Keratinocyte (primary cell): ENCODE measurements around the gene TJP3. TPM values are rescaled to one million over a fixed set of nuclear protein-coding genes. Genes with fewer than 3 reads are reported as not detected.

Experiments used
- DNase-seq: peaks from one replicate; pipeline ENCODE4 v3.0.0-alpha.2; 2011; ENCODE audit warnings: low read depth, missing footprints, low spot score
- FAIRE-seq: peaks from 2 replicates; lab custom pipeline; 2011; peaks lifted over from hg19 to GRCh38; lab: Jason Lieb, UNC
- H2AFZ ChIP-seq: 2 replicates; pipeline ENCODE4 v1.6.0; 2012; ENCODE audit warnings: low read length, control low read depth, inconsistent platforms; ENCODE audit not compliant: control insufficient read depth
- H3K27ac ChIP-seq: 2 replicates; pipeline ENCODE4 v1.5.1; 2011; ENCODE audit warnings: low read length; ENCODE audit not compliant: control insufficient read depth, insufficient read depth
- H3K27me3 ChIP-seq: 3 replicates; pipeline ENCODE4 v1.6.0; 2011; ENCODE audit warnings: low read length; ENCODE audit not compliant: control insufficient read depth, insufficient read depth; ENCODE audit errors: extremely low read depth
- H3K36me3 ChIP-seq, 2 experiments: 2 replicates in 1 of 2; 3 replicates in 1 of 2; pipeline ENCODE4 v1.5.1; 2011; ENCODE audit warnings: low read length in 2 of 2, mild to moderate bottlenecking in 1 of 2; ENCODE audit not compliant: control insufficient read depth in 2 of 2, insufficient read depth in 2 of 2; ENCODE audit errors: extremely low read depth in 1 of 2
- H3K4me1 ChIP-seq: 3 replicates; pipeline ENCODE4 v1.5.1; 2011; ENCODE audit warnings: low read length; ENCODE audit not compliant: control insufficient read depth, insufficient read depth; ENCODE audit errors: extremely low read depth
- H3K4me2 ChIP-seq: 3 replicates; pipeline ENCODE4 v1.6.0; 2011; ENCODE audit warnings: low read depth, low read length; ENCODE audit not compliant: control insufficient read depth, insufficient read depth; ENCODE audit errors: extremely low read depth
- H3K4me3 ChIP-seq, 3 experiments: fragments of 200-600 bp in 1 of 3; sonication (generic) in 1 of 3; 2 replicates in 2 of 3; 3 replicates in 1 of 3; pipeline ENCODE4 v1.5.1; 2011 to 2016; ENCODE audit warnings: low read length in 3 of 3, mild to moderate bottlenecking in 3 of 3, control low read depth in 2 of 3, inconsistent platforms in 1 of 3, low read depth in 1 of 3, mixed read lengths in 1 of 3, mixed run types in 1 of 3, moderate library complexity in 1 of 3; ENCODE audit not compliant: control insufficient read depth in 2 of 3, insufficient read depth in 2 of 3; ENCODE audit errors: extremely low read depth in 1 of 3
- H3K79me2 ChIP-seq: 2 replicates; pipeline ENCODE4 v1.6.0; 2012; ENCODE audit warnings: low read length; ENCODE audit not compliant: control insufficient read depth, insufficient read depth
- H3K9ac ChIP-seq: 3 replicates; pipeline ENCODE4 v1.6.0; 2011; ENCODE audit warnings: low read length; ENCODE audit not compliant: control insufficient read depth, insufficient read depth; ENCODE audit errors: extremely low read depth
- H3K9me1 ChIP-seq: 3 replicates; pipeline ENCODE4 v1.6.0; 2011; ENCODE audit warnings: low read length; ENCODE audit not compliant: control insufficient read depth, insufficient read depth; ENCODE audit errors: extremely low read depth
- H3K9me3 ChIP-seq: 2 replicates; pipeline ENCODE4 v1.5.1; 2012; ENCODE audit warnings: low read depth, low read length; ENCODE audit not compliant: control insufficient read depth
- H4K20me1 ChIP-seq: 3 replicates; pipeline ENCODE4 v1.6.0; 2011; ENCODE audit warnings: low read length; ENCODE audit not compliant: control insufficient read depth, insufficient read depth; ENCODE audit errors: extremely low read depth
- EZH2 ChIP-seq: IDR thresholded peaks from one replicate; pipeline ENCODE4 v1.6.1; 2012; ENCODE audit warnings: inconsistent platforms, mild to moderate bottlenecking, low read length, moderate library complexity
- dilution Hi-C: fragments of 300-500 bp; cut with MboI; formaldehyde crosslinking; loops from one replicate; pipeline ENCODE4 v1.7.0; 2020; ENCODE audit warnings: low sequenced_read_pairs; ENCODE audit not compliant: extremely low pct_ligation_motif_present
- polyA plus RNA-seq, 5 experiments: library from polyadenylated mRNA; depleted of rRNA in 3 of 5; stranded (reverse) in 3 of 5; stranded (forward) in 1 of 5; unstranded in 1 of 5; fragments of >200 nt; gene quantifications; 1 replicate in 1 of 5; 2 replicates in 3 of 5; 3 replicates in 1 of 5; pipeline versions ENCODE4 v1.2.1 to v1.2.3, GENCODE V29; 2011 to 2012; ENCODE audit warnings: missing spikeins in 2 of 5, low read depth in 1 of 5, low replicate concordance in 1 of 5
- TF ChIP-seq, protein P1 (sequence below), 3 experiments: IDR thresholded peaks in 1 of 3; conservative IDR thresholded peaks in 1 of 3; optimal IDR thresholded peaks in 1 of 3; 2 replicates in 2 of 3; 3 replicates in 1 of 3; pipeline versions ENCODE3 to v1.5.1; 2011; ENCODE audit warnings: low read length in 3 of 3, mild to moderate bottlenecking in 3 of 3, moderate library complexity in 2 of 3, control low read depth in 1 of 3, inconsistent platforms in 1 of 3; ENCODE audit not compliant: insufficient read depth in 2 of 3; ENCODE audit errors: extremely low read depth in 1 of 3

Gene TJP3
- polyA plus RNA-seq, 1 donor (not counting 4 experiments of a cell fraction or from before 2014, with no cell fraction given): 0.08 TPM

- H3K79me2 ChIP-seq: no peaks in the 10 kb centered on the region
- no peaks in the 10 kb centered on the region for H3K9me1 ChIP-seq
- H4K20me1 ChIP-seq: no peaks in the 10 kb centered on the region
- H3K4me1 ChIP-seq: peaks cover under 1% of the 10 kb centered on the region
- TF ChIP-seq EZH2: no peak
- TF ChIP-seq, protein P1, sequence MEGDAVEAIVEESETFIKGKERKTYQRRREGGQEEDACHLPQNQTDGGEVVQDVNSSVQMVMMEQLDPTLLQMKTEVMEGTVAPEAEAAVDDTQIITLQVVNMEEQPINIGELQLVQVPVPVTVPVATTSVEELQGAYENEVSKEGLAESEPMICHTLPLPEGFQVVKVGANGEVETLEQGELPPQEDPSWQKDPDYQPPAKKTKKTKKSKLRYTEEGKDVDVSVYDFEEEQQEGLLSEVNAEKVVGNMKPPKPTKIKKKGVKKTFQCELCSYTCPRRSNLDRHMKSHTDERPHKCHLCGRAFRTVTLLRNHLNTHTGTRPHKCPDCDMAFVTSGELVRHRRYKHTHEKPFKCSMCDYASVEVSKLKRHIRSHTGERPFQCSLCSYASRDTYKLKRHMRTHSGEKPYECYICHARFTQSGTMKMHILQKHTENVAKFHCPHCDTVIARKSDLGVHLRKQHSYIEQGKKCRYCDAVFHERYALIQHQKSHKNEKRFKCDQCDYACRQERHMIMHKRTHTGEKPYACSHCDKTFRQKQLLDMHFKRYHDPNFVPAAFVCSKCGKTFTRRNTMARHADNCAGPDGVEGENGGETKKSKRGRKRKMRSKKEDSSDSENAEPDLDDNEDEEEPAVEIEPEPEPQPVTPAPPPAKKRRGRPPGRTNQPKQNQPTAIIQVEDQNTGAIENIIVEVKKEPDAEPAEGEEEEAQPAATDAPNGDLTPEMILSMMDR (optimal IDR thresholded peaks at IDR 0.05 in 1 of 3, IDR thresholded peaks at IDR 0.05 in 1 of 3, conservative IDR thresholded peaks at IDR 0.05 in 1 of 3; ENCODE audit: extremely low read depth in 1 of 3, insufficient read depth in 2 of 3, low read length in 3 of 3): no peak
- dilution Hi-C loops: no loop called here
- no peak overlapping the region for H3K27ac ChIP-seq
- H3K9me3 ChIP-seq: no peaks in the 10 kb centered on the region
- FAIRE-seq (no peak), DNase-seq (no peak)
- no peak overlapping the region for H3K4me2 ChIP-seq
- H2AFZ ChIP-seq: no peak overlapping the region
- H3K27me3 ChIP-seq: peaks cover 23% of the 10 kb centered on the region
- no peak overlapping the region for H3K4me3 ChIP-seq
- H3K36me3 ChIP-seq: no peaks in the 10 kb centered on the region
- H3K9ac ChIP-seq: no peak overlapping the region
These were observed 347 bp upstream of the TJP3 start for GRCh38 chr19:3707868-3708206.

GRCh38 chr19:3710265-3710812, 2.2 kb downstream of the TJP3 start:
- TF ChIP-seq, protein P1 (optimal IDR thresholded peaks at IDR 0.05 in 1 of 3, IDR thresholded peaks at IDR 0.05 in 1 of 3, conservative IDR thresholded peaks at IDR 0.05 in 1 of 3; ENCODE audit: extremely low read depth in 1 of 3, insufficient read depth in 2 of 3, low read length in 3 of 3): no peak
- no peak for TF ChIP-seq EZH2
- H3K27me3 ChIP-seq: peaks cover 29% of the 10 kb centered on the region
- H3K9me3 ChIP-seq: no peaks in the 10 kb centered on the region
- H3K9ac ChIP-seq: no peak overlapping the region
- no peaks in the 10 kb centered on the region for H4K20me1 ChIP-seq
- DNase-seq (no peak), FAIRE-seq (no peak)
- H3K4me3 ChIP-seq: no peak overlapping the region
- H2AFZ ChIP-seq: no peak overlapping the region
- dilution Hi-C loops: no loop called here
- H3K4me2 ChIP-seq: no peak overlapping the region
- no peak overlapping the region for H3K27ac ChIP-seq
- H3K36me3 ChIP-seq: no peaks in the 10 kb centered on the region
- H3K4me1 ChIP-seq: peaks cover 2% of the 10 kb centered on the region
- H3K9me1 ChIP-seq: no peaks in the 10 kb centered on the region
- no peaks in the 10 kb centered on the region for H3K79me2 ChIP-seq
